G401 (cell line): ENCODE results near the gene PLA2G1B. TPM values are rescaled to one million over a fixed set of nuclear protein-coding genes. Genes with fewer than 3 reads are reported as not detected.
"Not testable (repeated sequence)": the region's sequence is repeated elsewhere in the genome, so short reads cannot be mapped to it uniquely, and the experiment has no call there.

ENCODE experiments used
- DNase-seq: peaks from one replicate; pipeline ENCODE4 v3.0.0-alpha.2; 2015; ENCODE audit warnings: low spot score
- in situ Hi-C: cut with HindIII; loops from 2 replicates; pipeline ENCODE4 v1.10.0; 2016; ENCODE audit warnings: low sequenced_read_pairs, mixed read lengths
- total RNA-seq: library from RNA; depleted of rRNA; stranded (reverse); fragments of >200 nt; shearing (Covaris generic); gene quantifications from 2 replicates; pipeline ENCODE4 v1.2.3, GENCODE V29; 2014

PLA2G1B gene
- total RNA-seq, 1 experiment from 2014 or later: not detected

GRCh38 chr12:120335447-120335846 is 7.9 kb upstream of the PLA2G1B start:
- peak; percentile 69 for DNase-seq
- in situ Hi-C loops: not testable (repeated sequence)

DNA sequence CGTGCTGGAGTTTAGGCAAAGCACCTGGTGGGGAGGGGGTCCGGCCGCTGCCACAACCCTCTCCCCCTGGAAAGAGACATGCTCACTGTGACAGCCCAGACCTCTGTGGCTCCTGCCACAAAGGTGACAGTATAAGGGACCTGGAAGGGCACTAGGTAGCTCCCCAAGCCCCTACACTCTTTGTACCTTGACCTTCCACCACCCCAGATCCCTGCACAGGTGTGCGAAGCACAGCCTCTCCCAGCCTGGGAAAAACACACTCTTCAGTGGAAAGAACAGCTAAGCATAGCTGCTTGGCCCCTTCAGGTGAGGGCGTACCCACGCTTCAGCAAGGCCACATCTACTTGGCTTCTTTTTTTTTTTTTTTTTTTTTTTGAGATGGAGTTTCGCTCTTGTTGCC is 4.9 kb upstream of the PLA2G1B start:
- in situ Hi-C loops: no loop called here
- DNase-seq: no peak

GRCh38 chr12:120332041-120332440 is 4.5 kb upstream of the PLA2G1B start:
- no peak for DNase-seq
- in situ Hi-C loops: no loop called here

DNA sequence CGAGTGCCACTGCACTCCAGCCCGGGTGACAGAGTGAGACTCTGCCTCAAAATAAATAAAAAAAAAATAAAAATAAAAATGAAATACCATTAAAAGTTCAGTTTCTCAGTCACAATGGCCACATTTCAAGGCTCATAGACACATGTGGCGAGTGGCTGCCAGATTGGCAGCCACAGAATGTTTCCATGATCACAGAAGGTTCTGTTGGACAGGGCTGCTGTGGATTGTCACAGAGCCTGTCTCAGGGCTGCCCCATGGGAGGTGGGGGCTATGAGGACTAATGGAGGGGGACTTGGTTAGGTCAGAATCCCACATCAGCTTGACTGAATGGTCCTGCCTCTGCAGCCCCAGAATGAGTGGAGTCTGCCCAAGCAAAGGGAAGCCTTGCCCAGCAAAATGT is 3.8 kb upstream of the PLA2G1B start:
- in situ Hi-C loops: no loop called here
- DNase-seq: no peak

DNA sequence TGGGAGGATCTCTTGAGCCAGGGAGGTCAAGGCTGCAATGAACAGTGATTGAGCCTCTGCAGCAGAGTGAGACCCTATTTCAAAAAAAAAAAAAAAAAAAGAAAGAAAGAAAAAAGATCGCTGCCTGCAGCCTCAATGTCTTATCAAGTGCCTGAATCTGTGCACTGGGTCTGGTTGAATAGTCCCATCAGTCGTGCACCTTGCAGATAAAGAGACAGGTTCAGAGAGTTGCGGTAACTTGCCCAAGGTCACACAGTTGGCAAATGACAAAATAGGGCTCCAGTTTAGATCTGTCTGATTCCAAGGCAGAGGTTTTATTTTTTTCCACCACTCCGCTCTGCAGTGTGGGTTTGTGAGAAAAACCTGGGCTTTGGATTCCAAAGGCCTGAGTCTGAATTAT is 649 bp upstream of the PLA2G1B start:
- no peak for DNase-seq
- in situ Hi-C loops: no loop called here

DNA sequence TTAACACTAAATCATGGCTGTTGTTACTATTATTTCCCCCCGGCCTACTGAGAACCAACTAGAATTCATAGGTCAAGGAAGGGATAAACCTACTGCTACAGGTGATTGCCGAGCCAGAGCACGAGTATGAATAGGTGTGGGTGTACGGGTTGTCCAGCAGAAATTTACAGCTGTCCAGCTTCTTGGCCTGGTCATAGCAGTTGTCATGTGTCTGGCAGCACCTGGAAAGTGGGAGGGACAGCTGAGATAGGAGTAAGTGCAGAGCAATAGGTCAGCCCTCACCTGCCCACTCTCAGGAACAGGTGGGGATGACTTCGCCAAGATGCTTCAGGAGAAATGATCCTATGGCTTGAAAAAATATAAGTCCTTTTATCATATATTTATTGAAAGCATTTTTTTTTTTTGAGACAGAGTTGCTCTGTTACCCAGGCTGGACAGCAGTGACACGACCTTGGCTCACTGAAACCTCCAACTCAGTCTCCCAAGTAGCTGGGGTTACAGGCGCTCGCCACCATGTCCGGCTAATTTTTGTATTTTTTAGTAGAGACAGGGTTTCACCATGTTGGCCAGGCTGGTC is 2.6 kb downstream of the PLA2G1B start:
- in situ Hi-C loops: no loop called here
- DNase-seq: no peak

DNA sequence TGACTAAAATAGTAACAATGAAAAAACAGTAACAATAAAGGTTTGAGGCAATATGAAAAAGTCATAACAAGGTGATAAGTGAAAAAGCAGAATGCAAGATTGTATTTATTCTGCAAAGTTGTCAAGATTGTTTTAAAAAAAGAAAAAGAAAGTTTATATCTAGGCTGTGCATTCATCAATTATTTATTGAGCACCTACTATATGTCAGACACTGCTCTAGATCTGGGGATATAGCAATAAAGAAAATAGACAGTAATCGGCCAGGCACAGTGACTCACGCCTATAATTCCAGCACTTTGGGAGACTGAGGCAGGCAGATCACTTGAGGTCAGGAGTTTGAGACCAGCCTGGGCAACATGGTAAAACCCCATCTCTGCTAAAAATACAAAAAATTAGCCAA is 3.8 kb downstream of the PLA2G1B start:
- in situ Hi-C loops: no loop called here
- no peak for DNase-seq

- in situ Hi-C loops: no loop called here
- DNase-seq: no peak
These were observed 6.0 kb downstream of the PLA2G1B start for GRCh38 chr12:120321382-120322202.

DNA sequence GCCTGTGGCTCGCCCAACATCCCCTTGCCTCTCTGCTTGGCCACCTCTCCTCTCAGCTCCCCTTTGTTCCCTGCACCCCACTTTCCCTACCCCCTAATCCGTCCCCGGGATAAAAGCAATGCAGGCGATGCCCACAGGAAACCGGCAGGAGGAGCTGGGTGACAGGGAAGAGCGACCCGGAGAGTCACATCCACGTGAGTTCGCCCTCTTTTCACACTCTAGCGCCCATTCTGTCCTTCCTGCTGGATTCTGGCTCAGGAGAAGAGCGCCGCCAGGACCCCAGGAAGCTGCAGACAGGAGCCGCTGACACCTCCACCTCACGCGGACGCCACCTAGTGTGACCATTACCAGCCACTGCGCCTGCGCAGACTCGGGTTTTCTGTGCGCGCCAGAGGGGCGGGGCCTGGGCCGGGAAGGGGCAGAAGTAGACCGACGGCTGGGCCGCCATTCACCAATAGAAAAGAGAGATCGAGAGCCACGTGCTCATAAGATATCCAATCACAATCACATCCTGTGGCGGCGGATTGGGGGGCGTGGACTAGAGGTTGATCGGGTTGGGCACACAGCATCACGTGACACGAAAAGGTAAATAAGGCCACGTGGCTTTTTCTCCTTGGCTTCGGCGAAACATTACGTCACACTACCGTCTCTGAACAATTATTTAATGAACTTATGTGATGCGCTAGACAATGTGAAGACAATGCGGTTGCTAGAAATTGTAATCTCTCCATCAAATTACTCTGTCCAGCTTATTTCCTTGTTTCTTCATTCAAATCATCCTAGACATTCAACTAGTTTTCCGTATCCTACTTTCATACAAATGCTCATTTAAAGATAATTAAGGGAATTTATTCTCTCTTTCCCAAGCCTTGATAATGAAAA is 10.1 kb downstream of the PLA2G1B start:
- in situ Hi-C loops: no loop called here
- DNase-seq: peak; percentile 100

DNA sequence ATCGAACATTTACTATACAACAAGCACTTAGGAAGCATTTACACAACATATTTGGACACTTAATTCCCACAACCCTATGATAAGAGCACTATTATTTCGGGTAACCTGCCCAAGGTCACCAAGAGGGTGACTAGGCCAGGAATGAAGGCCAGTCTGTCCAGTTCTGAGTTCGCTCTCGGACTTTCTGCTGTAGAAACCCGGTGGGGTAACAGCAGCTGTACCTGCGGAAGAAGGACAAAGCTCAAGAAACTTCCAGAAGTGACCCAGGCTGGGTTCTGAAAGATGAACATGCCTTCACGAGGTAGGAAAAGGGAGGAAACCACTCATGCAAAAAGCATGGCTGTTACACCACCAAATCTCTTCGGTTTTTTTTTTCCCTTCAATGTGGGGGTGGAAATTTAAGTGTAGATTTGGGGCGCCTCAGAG is 10.8 kb downstream of the PLA2G1B start:
- peak; percentile 24 for DNase-seq
- in situ Hi-C loops: no loop called here

DNA sequence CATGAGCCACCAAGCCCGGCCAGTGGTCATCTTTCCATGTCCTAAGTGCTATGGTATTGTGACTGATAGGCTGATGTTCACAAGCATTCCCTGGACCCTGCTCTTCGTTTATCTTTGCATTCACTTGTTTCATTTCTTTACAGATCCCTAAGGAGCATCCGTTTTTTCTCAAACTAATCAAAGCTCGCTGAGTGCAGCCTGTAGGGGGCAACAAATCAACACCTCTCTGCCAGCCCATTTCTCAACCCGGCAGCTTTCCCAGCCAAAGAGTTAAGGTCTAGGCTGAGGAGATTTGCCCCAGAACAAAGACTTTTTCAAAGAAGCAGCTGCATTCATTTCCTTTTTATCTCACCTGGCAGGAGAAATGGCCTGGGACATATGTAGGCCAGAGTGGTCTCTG is 13.4 kb downstream of the PLA2G1B start:
- no peak for DNase-seq
- in situ Hi-C loops: no loop called here

DNA sequence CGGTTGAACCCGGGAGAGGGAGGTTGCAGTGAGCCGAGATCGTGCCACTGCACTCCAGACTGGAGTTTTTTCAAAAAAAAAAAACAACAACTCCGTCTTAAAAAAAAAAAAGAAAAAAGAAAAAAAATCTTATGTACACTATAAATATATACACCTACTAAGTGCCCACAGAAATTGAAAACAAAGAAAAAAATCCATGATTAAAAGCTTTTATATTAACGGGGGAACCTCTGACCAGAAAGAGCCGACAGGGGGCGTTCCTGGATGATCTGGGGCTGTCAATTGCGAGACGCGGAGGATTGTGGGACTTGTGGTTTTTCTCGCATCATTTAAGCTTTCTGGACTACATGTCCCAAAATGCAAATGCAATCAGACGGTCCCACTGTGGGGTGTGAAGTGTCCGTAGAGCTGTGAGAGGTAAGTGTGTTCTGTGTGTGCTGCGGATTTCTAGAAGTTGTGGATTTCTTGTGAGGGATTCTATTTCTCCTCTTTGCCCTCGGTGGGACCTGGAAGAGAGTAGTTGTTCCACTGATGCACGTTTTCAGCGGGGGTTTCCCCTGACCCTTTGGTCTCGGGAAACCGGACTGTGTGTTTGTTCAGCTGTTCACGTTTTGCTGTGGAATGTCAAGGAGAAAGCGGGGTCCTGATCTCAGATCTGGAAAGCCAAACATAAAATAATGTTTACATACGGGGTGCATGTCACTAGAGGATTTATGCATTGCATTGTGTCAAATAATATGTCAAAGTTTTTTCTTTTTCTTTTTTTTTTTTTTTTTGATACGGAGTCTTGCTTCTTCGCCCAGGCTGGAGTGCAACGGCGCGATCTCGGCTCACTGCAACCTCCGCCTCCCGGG is 25.4 kb downstream of the PLA2G1B start, which contains the start of gene SIRT4:
SIRT4 (plus strand) TSS at position 360 of the 854 bp plus-strand sequence. CDS start 1,241 bp downstream, outside the sequence.
- in situ Hi-C loops: no loop called here

DNA sequence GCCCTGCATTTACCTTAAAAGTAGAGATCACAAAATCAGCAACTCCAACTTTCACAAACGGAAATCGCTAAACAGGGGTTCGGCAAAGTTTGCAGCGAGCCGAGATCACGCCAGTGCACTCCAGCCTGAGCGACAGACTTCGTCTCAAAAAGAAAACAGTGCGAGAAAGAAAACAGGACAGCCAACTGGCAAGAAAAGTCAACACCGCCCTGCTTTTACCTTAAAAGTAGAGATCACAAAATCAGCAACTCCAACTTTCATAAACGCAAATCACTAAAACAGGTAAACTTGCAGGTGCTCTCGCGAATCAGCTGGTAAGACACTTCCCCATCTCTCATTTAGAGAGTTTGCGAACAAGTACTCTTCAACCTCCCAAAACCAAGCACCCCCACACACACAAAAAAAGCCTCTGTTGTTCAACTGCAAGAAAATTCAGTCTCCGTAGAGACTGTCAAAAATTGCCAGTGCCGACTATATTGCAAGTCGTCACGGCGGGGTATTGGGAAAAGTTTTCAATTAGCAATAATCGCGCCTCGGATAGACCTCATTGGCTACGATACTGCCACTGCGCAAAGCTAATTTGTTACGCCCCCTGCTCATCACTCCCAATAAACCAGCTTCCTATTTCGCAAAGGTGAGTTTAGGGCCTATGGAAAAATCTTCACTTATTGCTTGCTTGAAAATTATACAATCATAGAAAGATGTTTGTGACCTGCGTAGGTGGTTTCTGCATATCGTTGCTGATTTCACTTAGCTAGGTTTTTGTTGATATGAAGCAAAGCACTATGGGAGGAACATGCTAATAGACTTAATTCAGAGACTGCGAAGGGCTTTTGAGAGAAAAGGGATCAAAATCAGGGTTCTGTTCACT is 34.7 kb downstream of the PLA2G1B start, which contains the start of gene RNU4-1:
RNU4-1 (minus strand) TSS at position 577 of the 871 bp plus-strand sequence.
- in situ Hi-C loops: no loop called here

More for the DNA sequence above, 25.4 kb downstream of the PLA2G1B start, which contains the start of gene SIRT4:
- peak; percentile 98 for DNase-seq

DNA sequence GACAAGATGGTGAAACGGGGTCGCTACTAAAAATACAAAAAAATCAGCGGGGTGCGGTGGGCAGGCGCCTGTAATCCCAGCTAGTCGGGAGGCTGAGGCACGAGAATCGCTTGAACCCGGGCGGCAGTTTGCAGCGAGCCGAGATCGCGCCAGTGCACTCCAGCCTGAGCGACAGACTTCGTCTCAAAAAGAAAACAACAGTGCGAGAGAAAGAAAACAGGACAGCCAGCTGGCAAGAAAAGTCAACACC is 35.2 kb downstream of the PLA2G1B start:
- DNase-seq: no peak
- in situ Hi-C loops: no loop called here

More for the DNA sequence above, 34.7 kb downstream of the PLA2G1B start, which contains the start of gene RNU4-1:
- DNase-seq: peak; percentile 91

DNA sequence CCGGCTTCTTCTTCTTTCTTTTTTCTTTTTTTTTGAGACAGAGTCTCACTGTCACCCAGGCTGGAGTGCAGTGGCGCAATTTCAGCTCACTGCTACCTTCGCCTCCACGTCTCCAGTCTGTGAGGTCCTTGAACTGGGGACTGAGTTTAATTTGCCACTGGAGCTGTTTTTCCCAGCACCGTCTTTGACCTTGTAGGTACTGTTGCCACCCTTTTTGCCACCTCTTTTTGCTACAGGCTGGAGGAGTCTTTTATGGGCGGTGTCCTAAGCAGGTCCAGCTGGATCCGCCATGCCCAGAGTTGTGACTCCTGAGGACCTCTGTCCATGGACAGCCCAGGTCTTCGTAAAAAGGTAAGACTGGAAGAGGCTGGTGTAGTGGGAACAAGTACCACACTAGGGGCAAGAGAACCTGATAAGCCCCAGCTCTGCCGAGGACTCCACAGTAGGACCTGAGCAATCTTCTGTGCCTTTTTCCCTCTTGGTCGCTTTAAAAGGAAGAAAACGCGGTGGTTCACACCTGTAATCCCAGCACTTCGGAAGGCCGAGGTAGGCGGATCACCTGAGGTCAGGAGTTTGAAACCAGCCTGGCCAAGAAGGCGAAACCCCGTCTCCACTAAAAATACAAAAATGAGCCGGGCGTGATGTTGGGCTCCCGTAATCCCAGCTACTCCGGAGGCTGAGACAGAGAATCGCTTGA is 36.8 kb downstream of the PLA2G1B start:
- in situ Hi-C loops: no loop called here
- peak; percentile 56 for DNase-seq

DNA sequence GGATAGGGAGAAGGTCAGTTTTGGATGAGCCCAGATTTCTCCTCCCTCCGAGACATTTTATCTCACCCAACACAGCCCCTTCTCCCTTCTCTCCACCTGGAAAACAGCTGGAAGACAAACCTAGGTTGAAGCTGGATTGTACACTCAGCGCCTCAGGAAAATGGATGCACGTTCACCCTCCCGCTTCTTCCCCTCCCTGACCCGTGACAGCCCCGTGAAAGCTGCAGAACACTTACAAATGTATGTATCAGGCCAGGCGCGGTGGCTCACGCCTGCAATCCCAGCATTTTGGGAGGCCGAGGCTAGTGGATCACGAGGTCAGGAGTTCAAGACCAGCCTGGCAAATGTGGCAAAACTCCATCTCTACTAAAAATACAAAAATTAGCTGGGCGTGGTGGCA is 40.1 kb downstream of the PLA2G1B start:
- no peak for DNase-seq
- in situ Hi-C loops: no loop called here

DNA sequence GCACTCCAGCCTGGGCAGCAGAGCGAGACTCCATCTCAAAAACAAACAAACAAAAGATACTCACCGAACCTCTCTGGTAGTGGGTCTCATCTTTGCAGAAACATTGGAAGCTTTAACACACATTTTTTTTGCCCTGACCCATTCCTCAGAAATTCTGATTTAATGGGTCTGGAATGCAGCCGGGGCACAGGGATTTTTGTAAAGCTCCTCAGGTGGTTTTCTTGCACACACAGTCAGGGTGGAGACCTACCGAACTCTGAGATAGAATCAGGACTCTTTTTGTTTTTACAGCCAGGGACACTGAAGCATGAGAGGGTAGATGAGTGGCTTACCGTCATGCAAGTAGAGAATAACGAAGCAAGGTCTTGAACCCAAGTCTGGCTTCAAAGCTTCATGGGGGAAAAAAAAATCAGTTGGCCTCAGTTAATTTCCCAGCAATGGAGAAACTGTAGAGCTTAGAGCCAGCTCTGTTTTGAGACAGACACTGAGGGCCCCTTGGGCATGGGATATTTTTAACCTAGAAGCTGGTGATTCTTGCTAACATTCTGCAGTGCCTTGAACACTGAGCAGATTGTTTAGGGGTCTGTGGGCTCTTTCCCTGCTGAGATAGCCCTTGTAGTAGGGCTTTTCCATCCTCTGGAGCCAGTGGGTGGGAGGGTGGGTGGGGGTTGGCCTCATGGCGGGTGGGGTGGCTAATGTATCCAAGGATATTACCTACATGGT is 40.6 kb downstream of the PLA2G1B start:
- in situ Hi-C loops: no loop called here
- no peak for DNase-seq
